Activated CD8-positive, alpha-beta memory T cell treated with anti-CD3 and anti-CD28 coated beads, Interleukin-2, amount 50 U/mL, for 1 hour (primary cell): ENCODE results near the gene TSC22D1.

Experiments
- DNase-seq: peaks from one replicate; pipeline ENCODE4 v3.0.0-alpha.2; 2020; ENCODE audit errors: extremely low read depth

TSC22D1 gene

GRCh38 chr13:44406617-44407016 lies 169.5 kb downstream of the TSC22D1 start:
- DNase-seq: no peak

- DNase-seq: no peak
Observed at GRCh38 chr13:44404261-44405132, 171.6 kb downstream of the TSC22D1 start.

- no peak for DNase-seq
Observed at GRCh38 chr13:44403461-44404056, 172.6 kb downstream of the TSC22D1 start.

GRCh38 chr13:44402899-44403445 lies 173.2 kb downstream of the TSC22D1 start:
- DNase-seq: no peak

GRCh38 chr13:44401577-44401976 lies 174.6 kb downstream of the TSC22D1 start:
- no peak for DNase-seq

GRCh38 chr13:44400736-44401135 lies 175.4 kb downstream of the TSC22D1 start:
- no peak for DNase-seq

- no peak for DNase-seq
Observed at GRCh38 chr13:44399074-44399473, 177.1 kb downstream of the TSC22D1 start.

- DNase-seq: no peak
Observed at GRCh38 chr13:44398606-44399005, 177.5 kb downstream of the TSC22D1 start.

GRCh38 chr13:44397766-44398223 lies 178.3 kb downstream of the TSC22D1 start:
- no peak for DNase-seq

- no peak for DNase-seq
Observed at GRCh38 chr13:44396701-44397580, 179.2 kb downstream of the TSC22D1 start.

- no peak for DNase-seq
Observed at GRCh38 chr13:44395976-44396694, 180.0 kb downstream of the TSC22D1 start.

GRCh38 chr13:44394658-44395057 lies 181.5 kb downstream of the TSC22D1 start:
- no peak for DNase-seq

GRCh38 chr13:44393391-44393790 lies 182.7 kb downstream of the TSC22D1 start:
- no peak for DNase-seq

GRCh38 chr13:44389876-44390275 lies 186.3 kb downstream of the TSC22D1 start:
- DNase-seq: no peak

GRCh38 chr13:44389060-44389666 lies 187.0 kb downstream of the TSC22D1 start:
- DNase-seq: no peak

GRCh38 chr13:44388427-44389059 lies 187.6 kb downstream of the TSC22D1 start:
- no peak for DNase-seq

GRCh38 chr13:44386913-44387556 lies 189.1 kb downstream of the TSC22D1 start:
- DNase-seq: no peak

- no peak for DNase-seq
Observed at GRCh38 chr13:44385847-44386246, 190.3 kb downstream of the TSC22D1 start.

- no peak for DNase-seq
Observed at GRCh38 chr13:44385401-44385800, 190.7 kb downstream of the TSC22D1 start.

- no peak for DNase-seq
Observed at GRCh38 chr13:44384778-44385177, 191.4 kb downstream of the TSC22D1 start.
